ENCODE results near the gene PTPN2. TPM values are rescaled to one million over a fixed set of nuclear protein-coding genes. Genes with fewer than 3 reads are reported as not detected.
"Not testable (repeated sequence)": the region's sequence is repeated elsewhere in the genome, so short reads cannot be mapped to it uniquely, and the experiment has no call there.

PTPN2 gene
- total RNA-seq, 1 donor: 29.4 TPM

DNA sequence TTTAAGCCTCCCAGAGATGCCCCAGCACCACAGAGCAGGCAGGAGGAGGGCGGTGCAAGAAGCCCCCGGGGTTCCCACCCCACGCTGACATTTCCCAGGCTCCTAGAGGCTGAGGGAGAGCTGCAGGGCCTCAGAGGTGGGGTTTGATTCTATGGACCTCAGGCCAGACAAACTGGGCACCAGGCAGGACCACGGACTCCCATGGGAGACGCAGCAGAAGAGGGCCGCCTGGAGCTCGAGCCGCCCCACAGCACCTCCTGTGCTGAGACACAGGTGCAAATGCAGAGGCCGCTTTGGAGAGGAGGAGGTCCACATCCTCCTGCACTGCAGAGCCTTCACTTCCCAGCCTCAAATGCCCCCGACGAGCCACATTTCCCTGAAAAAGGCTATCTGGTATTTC lies 118.5 kb downstream of the PTPN2 start:
- no peak for DNase-seq (ENCODE audit: low read depth)
- no peak overlapping the region for H3K4me3 ChIP-seq (ENCODE audit: low read depth, low read length)
- TF ChIP-seq, protein P1, sequence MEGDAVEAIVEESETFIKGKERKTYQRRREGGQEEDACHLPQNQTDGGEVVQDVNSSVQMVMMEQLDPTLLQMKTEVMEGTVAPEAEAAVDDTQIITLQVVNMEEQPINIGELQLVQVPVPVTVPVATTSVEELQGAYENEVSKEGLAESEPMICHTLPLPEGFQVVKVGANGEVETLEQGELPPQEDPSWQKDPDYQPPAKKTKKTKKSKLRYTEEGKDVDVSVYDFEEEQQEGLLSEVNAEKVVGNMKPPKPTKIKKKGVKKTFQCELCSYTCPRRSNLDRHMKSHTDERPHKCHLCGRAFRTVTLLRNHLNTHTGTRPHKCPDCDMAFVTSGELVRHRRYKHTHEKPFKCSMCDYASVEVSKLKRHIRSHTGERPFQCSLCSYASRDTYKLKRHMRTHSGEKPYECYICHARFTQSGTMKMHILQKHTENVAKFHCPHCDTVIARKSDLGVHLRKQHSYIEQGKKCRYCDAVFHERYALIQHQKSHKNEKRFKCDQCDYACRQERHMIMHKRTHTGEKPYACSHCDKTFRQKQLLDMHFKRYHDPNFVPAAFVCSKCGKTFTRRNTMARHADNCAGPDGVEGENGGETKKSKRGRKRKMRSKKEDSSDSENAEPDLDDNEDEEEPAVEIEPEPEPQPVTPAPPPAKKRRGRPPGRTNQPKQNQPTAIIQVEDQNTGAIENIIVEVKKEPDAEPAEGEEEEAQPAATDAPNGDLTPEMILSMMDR (IDR thresholded peaks at IDR 0.05; ENCODE audit: insufficient read depth, low read length): no peak

- DNase-seq (ENCODE audit: low read depth): no peak
- H3K4me3 ChIP-seq (ENCODE audit: low read depth, low read length): no peak overlapping the region
- TF ChIP-seq, protein P1 (IDR thresholded peaks at IDR 0.05; ENCODE audit: insufficient read depth, low read length): no peak
Observed at GRCh38 chr18:12765126-12765525, 118.9 kb downstream of the PTPN2 start.

GRCh38 chr18:12758566-12758965 lies 125.5 kb downstream of the PTPN2 start:
- not testable (repeated sequence) for H3K4me3 ChIP-seq (ENCODE audit: low read depth, low read length); DNase-seq (ENCODE audit: low read depth)

DNA sequence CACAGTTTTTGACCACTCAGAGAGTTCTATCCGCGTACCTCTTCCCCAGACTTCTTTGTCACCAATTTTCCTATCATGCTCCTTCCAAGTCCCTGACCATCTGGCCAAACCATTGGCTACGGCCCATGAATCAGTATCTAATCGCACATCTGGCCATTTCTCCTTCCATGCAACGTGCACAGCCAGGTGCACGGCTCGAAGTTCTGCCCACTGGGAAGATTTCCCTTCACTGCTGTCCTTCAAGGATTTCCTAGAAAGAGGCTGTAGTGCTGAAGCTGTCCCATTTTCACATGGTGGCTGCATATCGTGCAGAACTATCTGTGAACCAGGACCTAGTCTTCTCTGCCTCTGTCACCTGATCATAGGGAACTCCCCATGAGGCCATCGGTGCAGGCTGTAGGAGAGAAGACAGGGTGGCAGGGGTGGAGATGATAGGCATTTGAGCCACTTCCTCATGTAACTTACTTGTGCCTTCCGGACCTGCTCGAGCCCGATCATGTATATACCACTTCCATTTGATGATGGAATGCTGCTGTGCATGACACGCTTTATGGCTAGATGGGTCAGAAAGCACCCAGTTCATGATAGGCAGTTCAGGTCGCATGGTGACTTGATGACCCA lies 127.3 kb downstream of the PTPN2 start:
- H3K4me3 ChIP-seq (ENCODE audit: low read depth, low read length); DNase-seq (ENCODE audit: low read depth): not testable (repeated sequence)

- H3K4me3 ChIP-seq (ENCODE audit: low read depth, low read length); DNase-seq (ENCODE audit: low read depth): not testable (repeated sequence)
Observed at GRCh38 chr18:12755606-12756005, 128.4 kb downstream of the PTPN2 start.

- no peak overlapping the region for H3K4me3 ChIP-seq (ENCODE audit: low read depth, low read length)
- DNase-seq (ENCODE audit: low read depth): no peak
- TF ChIP-seq, protein P1 (IDR thresholded peaks at IDR 0.05; ENCODE audit: insufficient read depth, low read length): no peak
Observed at GRCh38 chr18:12754511-12754910, 129.5 kb downstream of the PTPN2 start.

- no peak for DNase-seq (ENCODE audit: low read depth)
- no peak overlapping the region for H3K4me3 ChIP-seq (ENCODE audit: low read depth, low read length)
- TF ChIP-seq, protein P1 (IDR thresholded peaks at IDR 0.05; ENCODE audit: insufficient read depth, low read length): no peak
Observed at GRCh38 chr18:12751891-12752290, 132.1 kb downstream of the PTPN2 start.

GRCh38 chr18:12751503-12751884 lies 132.5 kb downstream of the PTPN2 start:
- no peak overlapping the region for H3K4me3 ChIP-seq (ENCODE audit: low read depth, low read length)
- TF ChIP-seq, protein P1 (IDR thresholded peaks at IDR 0.05; ENCODE audit: insufficient read depth, low read length): no peak
- DNase-seq (ENCODE audit: low read depth): no peak
